Measurements from ENCODE around the gene ZYG11A. TPM values are rescaled to one million over a fixed set of nuclear protein-coding genes. Genes with fewer than 3 reads are reported as not detected.

ZYG11A gene
- total and polyA plus RNA-seq, 2 of the 13 experiments (the other 11 are each of a cell fraction or from before 2014, with no cell fraction given): not detected

GRCh38 chr1:52919051-52919722, 76.6 kb downstream of the ZYG11A start:
- H3K4me1 ChIP-seq (ENCODE audit: insufficient read depth, low read length): peaks cover 72% of the 10 kb centered on the region
- H3K4me3 ChIP-seq (replicated peaks in 1 of 3; ENCODE audit: insufficient read depth in 1 of 3, low read depth in 2 of 3, low read length in 3 of 3): no peak overlapping the region
- H3K79me2 ChIP-seq (ENCODE audit: insufficient read depth, low read length): peaks cover 4% of the 10 kb centered on the region
- ChIA-PET CTCF (ENCODE audit: low intra/inter-chr PET ratio, low total read pairs) (no interaction called here), POLR2A (no interaction called here)
- no TSS peak for BruUV-seq (replicated peaks)
- intact Hi-C loops (cut with micrococcal nuclease; ENCODE audit: unreplicated experiment): no loop called here
- H3K9ac ChIP-seq (ENCODE audit: insufficient read depth, low read depth, low read length): no peak overlapping the region; the same call in 1 of the 2 replicates
- peak overlapping the region; percentile 7 for H3K27ac ChIP-seq (ENCODE audit: extremely low read length, insufficient read depth, low read length)
- ATAC-seq (no peak), DNase-seq (ENCODE audit: low spot score) (no peak), FAIRE-seq (no peak)
- TF ChIP-seq NCOA5 (CRISPR knock-in tag; IDR thresholded peaks at IDR 0.05) (no peak), EHMT2 (IDR thresholded peaks at IDR 0.05; ENCODE audit: borderline replicate concordance, low read depth, low read length) (0 out of 2 replicates have a peak, but pooled peaks have one; percentile 4), ZBTB33 (CRISPR knock-in tag; IDR thresholded peaks at IDR 0.05) (peak; percentile 36; the same call in 1 of the 2 replicates), TEAD3 (CRISPR knock-in tag; optimal IDR thresholded peaks at IDR 0.05; ENCODE audit: borderline replicate concordance) (peak; percentile 15), FOXO4 (CRISPR knock-in tag; conservative IDR thresholded peaks at IDR 0.05) (no peak)
- in situ Hi-C loops (cut with HindIII; ENCODE audit: extremely low pct_ligation_motif_present, low pct_unique_long_range_greater_than_20kb): no loop called here
- H3K27me3 ChIP-seq (ENCODE audit: control insufficient read depth in 1 of 2, insufficient read depth in 2 of 2, low read length in 2 of 2): no peaks in the 10 kb centered on the region
- no peak overlapping the region for H2AFZ ChIP-seq (ENCODE audit: low read length)
- no peaks in the 10 kb centered on the region for H4K20me1 ChIP-seq (ENCODE audit: insufficient read depth, low read length)
- no peaks in the 10 kb centered on the region for H3K36me3 ChIP-seq (replicated peaks in 1 of 2; ENCODE audit: control insufficient read depth in 1 of 2, insufficient read depth in 2 of 2, low read length in 2 of 2)
- 90% methylated on average over 6 of the region's 7 CpGs for WGBS (ENCODE audit: low lambda C conversion rate)
- peak overlapping the region; percentile 94; the same call in 1 of the 2 replicates for H3K4me2 ChIP-seq (ENCODE audit: low read depth, low read length)
- H3K9me3 ChIP-seq (ENCODE audit: low read length): no peaks in the 10 kb centered on the region

All from HepG2 (cell line).